Endodermal cell (in vitro differentiated cells): Measurements from ENCODE around the gene KIAA2012. TPM values are rescaled to one million over a fixed set of nuclear protein-coding genes. Genes with fewer than 3 reads are reported as not detected.

Experiments
- DNase-seq: peaks from one replicate; pipeline ENCODE4 v3.0.0-alpha.2; 2017
- H3K27ac ChIP-seq: 2 replicates; pipeline ENCODE4 v1.5.1; 2013; ENCODE audit warnings: mild to moderate bottlenecking, low read depth, low read length, moderate library complexity
- H3K27me3 ChIP-seq: 2 replicates; pipeline ENCODE4 v1.6.1; 2013; ENCODE audit warnings: mild to moderate bottlenecking, low read length, moderate library complexity; ENCODE audit not compliant: insufficient read depth, control insufficient read depth, poor library complexity, severe bottlenecking
- H3K36me3 ChIP-seq: 2 replicates; pipeline ENCODE4 v1.7.0; 2013; ENCODE audit warnings: mild to moderate bottlenecking, low read length, moderate library complexity; ENCODE audit not compliant: control insufficient read depth, insufficient read depth
- H3K4me1 ChIP-seq: one replicate; pipeline ENCODE4 v1.7.0; 2013; ENCODE audit warnings: low read length; ENCODE audit not compliant: control insufficient read depth, insufficient read depth
- H3K4me3 ChIP-seq: 2 replicates; pipeline ENCODE4 v1.5.1; 2013; ENCODE audit warnings: mild to moderate bottlenecking, low read length, moderate library complexity
- H3K9ac ChIP-seq: 2 replicates; pipeline ENCODE4 v1.6.1; 2013; ENCODE audit warnings: mild to moderate bottlenecking, low read length, moderate library complexity; ENCODE audit not compliant: poor library complexity, severe bottlenecking; ENCODE audit errors: extremely low read depth
- H3K9me3 ChIP-seq: 2 replicates; pipeline ENCODE4 v1.6.1; 2013; ENCODE audit warnings: mild to moderate bottlenecking, low read length, moderate library complexity; ENCODE audit not compliant: control insufficient read depth
- H3K27ac Mint-ChIP-seq: 2 replicates; pipeline ENCODE4 v1.8.0; 2020; ENCODE audit warnings: mixed read lengths
- H3K27me3 Mint-ChIP-seq: 2 replicates; pipeline ENCODE4 v1.8.0; 2021; ENCODE audit warnings: mild to moderate bottlenecking, mixed read lengths; ENCODE audit not compliant: insufficient read depth
- H3K36me3 Mint-ChIP-seq: 2 replicates; pipeline ENCODE4 v1.8.0; 2020; ENCODE audit warnings: low read depth, mixed read lengths
- H3K4me1 Mint-ChIP-seq: 2 replicates; pipeline ENCODE4 v1.8.0; 2020; ENCODE audit warnings: mixed read lengths
- H3K4me3 Mint-ChIP-seq: 2 replicates; pipeline ENCODE4 v1.8.0; 2020; ENCODE audit warnings: mild to moderate bottlenecking, moderate library complexity, mixed read lengths
- H3K9me3 Mint-ChIP-seq: 2 replicates; pipeline ENCODE4 v1.8.0; 2020; ENCODE audit warnings: mild to moderate bottlenecking, mixed read lengths
- WGBS, 2 experiments: methylation state at CpG; one replicate each; pipeline versions ENCODE4 v1.1.5 to v1.1.7; 2013; ENCODE audit warnings: missing lambda C conversion rate in 2 of 2, mixed read lengths in 1 of 2; ENCODE audit not compliant: insufficient coverage in 1 of 2, insufficient read length in 1 of 2; 5-methylcytosine and 5-hydroxymethylcytosine counted together
- total RNA-seq, 2 donors: library from RNA; stranded (reverse); fragmentation: NEBNext Ultra II Directional in 1 of 2; extraction: Animal tissue kit (Norgen Biotek cat#: 25700) in 1 of 2; gene quantifications; 2 replicates in 1 of 2; 3 replicates in 1 of 2; pipeline ENCODE4 v1.2.1, GENCODE V29; 2021
- TF ChIP-seq, protein P1 (sequence below): fragments of 200-600 bp; sonication (generic); conservative IDR thresholded peaks from 2 replicates; pipeline ENCODE4 v1.5.0; 2021; ENCODE audit warnings: antibody characterized with exemption, mild to moderate bottlenecking

The KIAA2012 gene
- total RNA-seq, 2 donors from 2014 or later: 0.62 to 1.0 TPM

DNA sequence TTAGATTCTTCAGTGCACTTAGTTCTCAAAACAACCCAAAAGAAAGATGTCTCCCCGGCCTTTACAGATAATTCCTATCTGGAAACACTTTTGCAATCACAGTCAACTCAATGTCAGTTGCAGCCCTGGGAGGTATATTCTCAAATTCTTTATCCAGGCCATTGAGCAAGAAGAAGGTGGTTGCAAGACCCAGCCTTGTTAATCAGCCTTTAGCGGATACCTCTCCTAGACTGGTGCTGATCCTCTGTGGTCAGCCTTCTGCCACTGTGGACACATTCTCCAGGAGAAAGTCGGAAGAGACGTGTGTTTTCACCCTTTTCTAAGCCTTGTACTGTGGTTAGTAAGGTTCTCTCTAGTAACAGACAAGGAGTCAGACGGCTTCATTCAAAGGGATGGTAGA is 47.2 kb upstream of the KIAA2012 start:
- Mint-ChIP-seq H3K27ac (no peak overlapping the region), H3K4me3 (no peak overlapping the region), H3K4me1 (peaks cover 44% of the 10 kb centered on the region), H3K27me3 (peaks cover 58% of the 10 kb centered on the region), H3K9me3 (no peaks in the 10 kb centered on the region), H3K36me3 (no peaks in the 10 kb centered on the region)
- no peak for DNase-seq
- Histone ChIP-seq H3K36me3 (no peaks in the 10 kb centered on the region), H3K27ac (no peak overlapping the region), H3K9ac (no peak overlapping the region), H3K4me3 (no peak overlapping the region), H3K4me1 (peaks cover 35% of the 10 kb centered on the region), H3K9me3 (no peaks in the 10 kb centered on the region), H3K27me3 (no peaks in the 10 kb centered on the region)
- TF ChIP-seq, protein P1, sequence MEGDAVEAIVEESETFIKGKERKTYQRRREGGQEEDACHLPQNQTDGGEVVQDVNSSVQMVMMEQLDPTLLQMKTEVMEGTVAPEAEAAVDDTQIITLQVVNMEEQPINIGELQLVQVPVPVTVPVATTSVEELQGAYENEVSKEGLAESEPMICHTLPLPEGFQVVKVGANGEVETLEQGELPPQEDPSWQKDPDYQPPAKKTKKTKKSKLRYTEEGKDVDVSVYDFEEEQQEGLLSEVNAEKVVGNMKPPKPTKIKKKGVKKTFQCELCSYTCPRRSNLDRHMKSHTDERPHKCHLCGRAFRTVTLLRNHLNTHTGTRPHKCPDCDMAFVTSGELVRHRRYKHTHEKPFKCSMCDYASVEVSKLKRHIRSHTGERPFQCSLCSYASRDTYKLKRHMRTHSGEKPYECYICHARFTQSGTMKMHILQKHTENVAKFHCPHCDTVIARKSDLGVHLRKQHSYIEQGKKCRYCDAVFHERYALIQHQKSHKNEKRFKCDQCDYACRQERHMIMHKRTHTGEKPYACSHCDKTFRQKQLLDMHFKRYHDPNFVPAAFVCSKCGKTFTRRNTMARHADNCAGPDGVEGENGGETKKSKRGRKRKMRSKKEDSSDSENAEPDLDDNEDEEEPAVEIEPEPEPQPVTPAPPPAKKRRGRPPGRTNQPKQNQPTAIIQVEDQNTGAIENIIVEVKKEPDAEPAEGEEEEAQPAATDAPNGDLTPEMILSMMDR: no peak
- WGBS, 2 experiments: 81 to 84% methylated on average over 4 to 5 of the region's 5 CpGs

DNA sequence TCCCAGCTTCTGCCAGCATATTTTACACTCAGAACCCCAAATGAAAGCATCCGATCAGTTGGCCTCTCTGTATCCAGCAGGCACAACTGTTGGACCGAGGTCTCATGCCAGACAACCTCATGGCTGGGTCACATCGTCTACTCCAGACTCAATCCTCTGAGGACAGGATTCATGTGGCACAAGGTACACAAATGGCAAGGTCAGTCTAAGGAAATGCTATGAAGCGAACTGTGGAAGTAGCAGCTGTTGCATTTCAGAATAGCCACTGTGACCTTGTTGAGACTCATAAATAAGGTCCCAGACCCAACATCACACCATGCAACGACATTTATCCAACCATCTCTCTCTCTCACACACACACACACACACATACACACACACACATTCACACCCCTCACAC is 46.5 kb upstream of the KIAA2012 start:
- H3K27ac ChIP-seq: no peak overlapping the region
- no peaks in the 10 kb centered on the region for H3K9me3 ChIP-seq
- peaks cover 35% of the 10 kb centered on the region for H3K4me1 ChIP-seq
- H3K36me3 ChIP-seq: no peaks in the 10 kb centered on the region
- no peak overlapping the region for H3K9ac ChIP-seq
- no peak overlapping the region for H3K4me3 Mint-ChIP-seq
- DNase-seq: no peak
- H3K9me3 Mint-ChIP-seq: no peaks in the 10 kb centered on the region
- no peaks in the 10 kb centered on the region for H3K36me3 Mint-ChIP-seq
- H3K4me1 Mint-ChIP-seq: peaks cover 50% of the 10 kb centered on the region
- TF ChIP-seq, protein P1: no peak
- no peaks in the 10 kb centered on the region for H3K27me3 ChIP-seq
- WGBS, 2 experiments: 92 to 96% methylated on average over 4 to 5 of the region's 5 CpGs
- H3K27ac Mint-ChIP-seq: no peak overlapping the region
- no peak overlapping the region for H3K4me3 ChIP-seq
- H3K27me3 Mint-ChIP-seq: peaks cover 58% of the 10 kb centered on the region

DNA sequence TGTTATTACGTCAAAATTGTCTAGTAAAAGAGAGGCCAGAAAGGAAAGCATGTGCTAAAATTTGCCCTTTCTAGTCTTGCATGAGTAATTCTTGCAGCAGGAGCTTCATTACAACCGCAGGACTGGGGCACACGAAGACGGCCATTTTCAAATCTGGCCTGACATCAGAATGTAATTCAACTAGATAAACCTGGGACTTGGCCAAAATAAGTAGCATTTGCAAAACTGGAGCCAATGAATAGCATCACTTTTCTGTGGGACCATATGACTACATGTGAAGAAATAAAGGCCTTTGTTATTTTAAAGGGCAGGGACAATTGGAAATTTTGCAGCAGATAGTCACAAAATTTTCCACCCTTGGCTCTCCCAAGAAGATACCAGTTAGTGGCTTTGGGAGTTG is 42.4 kb upstream of the KIAA2012 start:
- Histone ChIP-seq H3K36me3 (peaks cover 12% of the 10 kb centered on the region), H3K27ac (no peak overlapping the region), H3K27me3 (no peaks in the 10 kb centered on the region), H3K9me3 (no peaks in the 10 kb centered on the region), H3K9ac (no peak overlapping the region), H3K4me1 (peaks cover 10% of the 10 kb centered on the region), H3K4me3 (peak overlapping the region; percentile 96)
- no peak overlapping the region for H3K4me3 Mint-ChIP-seq
- TF ChIP-seq, protein P1: no peak
- no peaks in the 10 kb centered on the region for H3K9me3 Mint-ChIP-seq
- H3K4me1 Mint-ChIP-seq: peaks cover 26% of the 10 kb centered on the region
- no peak overlapping the region for H3K27ac Mint-ChIP-seq
- no peak for DNase-seq
- WGBS, 2 experiments: 90 to 95% methylated on average over 4 of the region's 4 CpGs
- H3K27me3 Mint-ChIP-seq: peaks cover 42% of the 10 kb centered on the region
- peaks cover 3% of the 10 kb centered on the region for H3K36me3 Mint-ChIP-seq
